B cell (primary cell): ENCODE data around the gene CD300LG. TPM values are rescaled to one million over a fixed set of nuclear protein-coding genes. Genes with fewer than 3 reads are reported as not detected.

Experiments
- ATAC-seq: fragments of 200-7000 bp; cut with Tn5 transposase; one replicate; pipeline ENCODE4 v1.10.0; 2021; ENCODE audit warnings: low read depth, mild to moderate bottlenecking, moderate number of reproducible peaks, moderate library complexity
- CTCF ChIA-PET: fragments of 350-600 bp; sonication (Branson Sonifier 250); formaldehyde crosslinking; loops from one replicate; lab custom pipeline; 2021; ENCODE audit warnings: antibody characterized with exemption, inconsistent platforms; lab: Charles Lee
- POLR2A ChIA-PET: fragments of 350-600 bp; sonication (Branson Sonifier 250); formaldehyde crosslinking; loops from one replicate; lab custom pipeline; 2021; ENCODE audit warnings: antibody characterized with exemption; lab: Charles Lee
- DNase-seq: peaks from one replicate; pipeline ENCODE4 v3.0.0; 2013
- H2AFZ ChIP-seq: 2 replicates; pipeline ENCODE4 v1.6.1; 2012; ENCODE audit warnings: mild to moderate bottlenecking, low read depth, low read length; ENCODE audit not compliant: insufficient read depth, poor library complexity, severe bottlenecking
- H3K27ac ChIP-seq, 2 donors: 1 replicate in 1 of 2; 2 replicates in 1 of 2; pipeline ENCODE4 v1.5.1; 2012 to 2013; ENCODE audit warnings: low read length in 2 of 2, mild to moderate bottlenecking in 2 of 2, moderate library complexity in 1 of 2
- H3K27me3 ChIP-seq, 4 experiments: fragments of 200-600 bp in 1 of 4; sonication (generic) in 1 of 4; replicated peaks in 1 of 4; 1 replicate in 2 of 4; 2 replicates in 2 of 4; pipeline versions ENCODE4 v1.6.1 to v1.7.0; 2013 to 2016; ENCODE audit warnings: low read length in 3 of 4, mild to moderate bottlenecking in 2 of 4, mixed read lengths in 1 of 4, moderate library complexity in 1 of 4; ENCODE audit not compliant: insufficient read depth in 4 of 4, control insufficient read depth in 3 of 4; ENCODE audit errors: control extremely low read depth in 1 of 4
- H3K36me3 ChIP-seq, 2 experiments: replicated peaks in 1 of 2; 1 replicate in 1 of 2; 2 replicates in 1 of 2; pipeline versions ENCODE4 v1.6.1 to v1.7.1; 2013; ENCODE audit warnings: low read length in 1 of 2; ENCODE audit not compliant: insufficient read depth in 2 of 2, control insufficient read depth in 1 of 2; ENCODE audit errors: control extremely low read depth in 1 of 2, extremely low read depth in 1 of 2
- H3K4me1 ChIP-seq, 2 donors: fragments of 200-600 bp in 1 of 2; sonication (generic) in 1 of 2; 1 replicate in 1 of 2; 2 replicates in 1 of 2; pipeline versions ENCODE4 v1.5.1 to v1.6.1; 2013 to 2017; ENCODE audit warnings: low read length in 2 of 2; ENCODE audit not compliant: control insufficient read depth in 2 of 2, insufficient read depth in 2 of 2
- H3K4me2 ChIP-seq: replicated peaks from 2 replicates; pipeline ENCODE3; 2012; ENCODE audit warnings: mild to moderate bottlenecking, low read depth, low read length; ENCODE audit not compliant: poor library complexity, severe bottlenecking
- H3K4me3 ChIP-seq, 5 experiments: fragments of 200-600 bp in 1 of 5; sonication (generic) in 1 of 5; 1 replicate in 3 of 5; 2 replicates in 2 of 5; pipeline versions ENCODE4 v1.5.1 to v1.7.0; 2011 to 2016; ENCODE audit warnings: low read length in 4 of 5, mild to moderate bottlenecking in 4 of 5, low read depth in 2 of 5, control low read depth in 1 of 5, moderate library complexity in 1 of 5; ENCODE audit not compliant: insufficient read depth in 1 of 5; ENCODE audit errors: control extremely low read depth in 1 of 5, extremely low read depth in 1 of 5
- H3K79me2 ChIP-seq: fragments of 200-600 bp; sonication (generic); one replicate; pipeline ENCODE4 v1.6.0; 2016; ENCODE audit warnings: low read length; ENCODE audit not compliant: control insufficient read depth, insufficient read depth
- H3K9ac ChIP-seq: fragments of 200-600 bp; sonication (generic); 2 replicates; pipeline ENCODE4 v1.6.1; 2017; ENCODE audit warnings: mild to moderate bottlenecking, low read length, moderate library complexity
- H3K9me3 ChIP-seq, 3 donors: one replicate each; pipeline versions ENCODE4 v1.6.1 to v1.7.1; 2013; ENCODE audit warnings: low read length in 2 of 3; ENCODE audit not compliant: control insufficient read depth in 2 of 3, insufficient read depth in 1 of 3; ENCODE audit errors: control extremely low read depth in 1 of 3
- H4K20me1 ChIP-seq: 2 replicates; pipeline ENCODE4 v1.6.0; 2012; ENCODE audit warnings: mild to moderate bottlenecking, low read length; ENCODE audit not compliant: insufficient read depth, control insufficient read depth, poor library complexity, severe bottlenecking
- H3K27ac Mint-ChIP-seq: one replicate; pipeline ENCODE4 v1.8.0; 2021; ENCODE audit warnings: mixed read lengths
- H3K27me3 Mint-ChIP-seq: one replicate; pipeline ENCODE4 v1.8.0; 2021; ENCODE audit warnings: mixed read lengths
- H3K4me1 Mint-ChIP-seq: one replicate; pipeline ENCODE4 v1.8.0; 2021; ENCODE audit warnings: mixed read lengths
- H3K4me3 Mint-ChIP-seq: one replicate; pipeline ENCODE4 v1.8.0; 2021; ENCODE audit warnings: mixed read lengths
- H3K9me3 Mint-ChIP-seq: one replicate; pipeline ENCODE4 v1.8.0; 2022; ENCODE audit warnings: mixed read lengths; ENCODE audit not compliant: insufficient read depth
- CTCF ChIP-seq: fragments of 200-600 bp; IDR thresholded peaks from one replicate; pipeline ENCODE4 v1.8.0; 2022; ENCODE audit warnings: antibody characterized with exemption, mild to moderate bottlenecking
- EZH2 ChIP-seq: IDR thresholded peaks from 2 replicates; pipeline ENCODE4 v1.6.1; 2012; ENCODE audit warnings: borderline replicate concordance, low read depth, mild to moderate bottlenecking, moderate library complexity, low read length; ENCODE audit not compliant: insufficient read depth, poor library complexity, severe bottlenecking
- WGBS: methylation state at CpG from one replicate; pipeline ENCODE4 v1.1.5; 2013; ENCODE audit warnings: missing lambda C conversion rate; ENCODE audit not compliant: insufficient coverage; 5-methylcytosine and 5-hydroxymethylcytosine counted together
- intact Hi-C: fragments of 100-400 bp; cut with micrococcal nuclease; formaldehyde crosslinking; loops from one replicate; pipeline ENCODE4 v1.10.0; 2022
- polyA plus RNA-seq: library from polyadenylated mRNA; depleted of rRNA; stranded (reverse); fragments of >200 nt; gene quantifications from 2 replicates; pipeline ENCODE4 v1.2.3, GENCODE V29; 2012
- total RNA-seq, 2 donors: library from RNA; stranded (reverse); fragments of 120-200 nt in 1 of 2; gene quantifications; 1 replicate in 1 of 2; 2 replicates in 1 of 2; pipeline versions ENCODE4 v1.2.3 to v1.2.4, GENCODE V29; 2013 to 2022

Gene CD300LG
- total and polyA plus RNA-seq, 2 donors (not counting 1 experiment from before 2014, with no cell fraction given), result not detected

GRCh38 chr17:43861960-43862359, 15.0 kb downstream of the CD300LG start:
- H3K4me2 ChIP-seq, result no peak overlapping the region
- no peak overlapping the region for H3K4me3 Mint-ChIP-seq
- DNase-seq, result no peak
- ChIA-PET POLR2A (no interaction called here), CTCF (interaction anchor here (0.9 kb wide), 1 partner anchor 17 kb away, joined by 3 read pairs; no protein-coding TSS in a partner anchor)
- peaks cover 34% of the 10 kb centered on the region for H3K27me3 Mint-ChIP-seq
- no peaks in the 10 kb centered on the region for H4K20me1 ChIP-seq
- H3K27ac Mint-ChIP-seq, result no peak overlapping the region
- no peak for TF ChIP-seq CTCF
- no peak for TF ChIP-seq EZH2
- no peak for ATAC-seq
- H3K4me3 ChIP-seq, result no peak overlapping the region
- H3K9me3 ChIP-seq, result peaks cover 0 to 9% (median 0%) of the 10 kb centered on the region in 3 donors
- WGBS, result 89% methylated on average over 6 of the region's 9 CpGs
- intact Hi-C loops, result no loop called here
- no peak overlapping the region for H3K9ac ChIP-seq
- no peaks in the 10 kb centered on the region for H3K4me1 Mint-ChIP-seq
- no peak overlapping the region for H3K27ac ChIP-seq
- no peak overlapping the region for H2AFZ ChIP-seq
- no peaks in the 10 kb centered on the region for H3K4me1 ChIP-seq
- peaks cover 0 to 17% (median 2%) of the 10 kb centered on the region in 4 experiments for H3K27me3 ChIP-seq
- H3K36me3 ChIP-seq, result no peaks in the 10 kb centered on the region
- H3K79me2 ChIP-seq, result no peaks in the 10 kb centered on the region
- H3K9me3 Mint-ChIP-seq, result no peaks in the 10 kb centered on the region

GRCh38 chr17:43864161-43864984, 17.4 kb downstream of the CD300LG start:
- 80% methylated on average over 4 of the region's 4 CpGs for WGBS
- no peak for DNase-seq
- Histone ChIP-seq H3K4me3 (no peak overlapping the region), H4K20me1 (no peaks in the 10 kb centered on the region), H3K27ac (no peak overlapping the region), H3K4me2 (no peak overlapping the region), H2AFZ (no peak overlapping the region), H3K4me1 (no peaks in the 10 kb centered on the region), H3K9ac (no peak overlapping the region), H3K79me2 (no peaks in the 10 kb centered on the region), H3K36me3 (no peaks in the 10 kb centered on the region), H3K9me3 (peaks cover 0 to 7% (median 0%) of the 10 kb centered on the region in 3 donors), H3K27me3 (peaks cover 0 to 10% (median 2%) of the 10 kb centered on the region in 4 experiments)
- CTCF ChIA-PET, result interaction anchor here (1.1 kb wide), 1 partner anchor 14 kb away, joined by 3 read pairs; no protein-coding TSS in a partner anchor
- Mint-ChIP-seq H3K4me1 (no peaks in the 10 kb centered on the region), H3K4me3 (no peak overlapping the region), H3K27me3 (peaks cover 46% of the 10 kb centered on the region), H3K9me3 (peaks cover 2% of the 10 kb centered on the region), H3K27ac (no peak overlapping the region)
- ATAC-seq, result no peak
- intact Hi-C loops, result no loop called here
- TF ChIP-seq CTCF, result no peak
- no peak for TF ChIP-seq EZH2
- POLR2A ChIA-PET, result interaction anchor here (0.7 kb wide), 1 partner anchor 728 kb away, joined by 3 read pairs; no protein-coding TSS in a partner anchor
